Amniotic epithelial cell (primary cell): ENCODE measurements around the gene DUXA.
"Not testable (repeated sequence)": the region's sequence is repeated elsewhere in the genome, so short reads cannot be mapped to it uniquely, and the experiment has no call there.

Experiments used
- DNase-seq: peaks from one replicate; pipeline ENCODE4 v3.0.0-alpha.2; 2010; ENCODE audit warnings: low read depth

Gene DUXA

DNA sequence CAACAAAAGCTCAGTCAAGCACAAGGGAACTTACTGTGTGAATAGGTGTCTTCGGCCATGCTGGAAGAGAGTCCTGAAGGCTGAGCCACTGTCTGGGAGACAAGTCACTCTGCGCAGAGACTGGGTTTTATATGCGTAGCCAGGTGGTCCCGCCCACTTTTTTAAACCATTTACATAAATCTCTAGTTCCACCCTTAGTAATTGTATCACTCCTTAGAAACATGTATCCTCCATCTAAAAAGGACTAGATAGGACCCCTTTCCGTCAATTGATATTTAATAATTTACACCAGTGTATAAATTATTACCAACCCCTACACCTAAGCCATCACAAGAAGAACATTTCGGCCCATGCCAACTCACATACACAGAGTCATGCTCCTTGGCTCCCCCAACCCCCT lies at the start of gene DUXA:
Gene DUXA (minus strand): TSS at position 101 of the 400 bp plus-strand sequence. CDS start 42 bp downstream, at position 59.
- no peak for DNase-seq

- DNase-seq = no peak
Measured at GRCh38 chr19:57212109-57212508, 44.8 kb upstream of the DUXA start.

GRCh38 chr19:57210381-57210780 lies 43.1 kb upstream of the DUXA start:
- no peak for DNase-seq

- DNase-seq = no peak
Measured at GRCh38 chr19:57202160-57202559, 34.9 kb upstream of the DUXA start.

DNA sequence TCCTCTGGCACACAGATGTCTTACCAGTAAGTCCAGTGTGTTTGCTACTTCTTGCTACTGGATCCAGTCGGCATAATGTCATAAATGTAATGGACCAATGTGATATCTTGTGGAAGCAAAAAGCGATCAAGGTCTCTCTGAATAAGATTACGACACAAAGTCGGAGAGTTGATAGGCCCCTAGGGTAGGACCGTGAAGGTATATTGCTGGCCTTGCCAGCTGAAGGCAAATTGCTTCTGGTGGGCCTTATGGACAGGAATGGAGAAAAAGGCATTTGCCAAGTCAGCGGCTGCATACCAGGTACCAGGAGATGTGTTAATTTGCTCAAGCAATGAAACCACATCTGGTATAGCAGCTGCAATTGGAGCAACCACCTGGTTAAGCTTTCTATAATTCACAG lies 30.6 kb upstream of the DUXA start:
- DNase-seq = not testable (repeated sequence)

GRCh38 chr19:57192993-57193392 lies 25.7 kb upstream of the DUXA start:
- DNase-seq = peak; percentile 18

DNA sequence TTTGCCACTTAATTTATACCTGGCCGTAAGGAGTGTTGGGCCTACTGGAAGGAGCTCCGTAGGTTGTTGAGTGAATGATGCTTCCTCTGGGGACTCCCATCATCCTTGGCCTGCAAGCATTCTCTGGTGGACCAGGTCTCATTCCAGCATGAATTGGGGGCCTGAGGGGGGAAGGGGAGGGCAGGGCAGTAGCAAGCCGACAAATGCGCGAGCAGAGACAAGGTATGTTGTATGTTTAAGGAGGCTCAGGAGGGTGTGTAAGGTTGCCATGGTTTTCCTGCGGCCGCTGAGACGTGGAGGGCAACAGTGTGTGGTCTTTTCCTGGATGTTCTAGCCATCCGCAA lies 24.8 kb upstream of the DUXA start:
- DNase-seq = peak; percentile 15

DNA sequence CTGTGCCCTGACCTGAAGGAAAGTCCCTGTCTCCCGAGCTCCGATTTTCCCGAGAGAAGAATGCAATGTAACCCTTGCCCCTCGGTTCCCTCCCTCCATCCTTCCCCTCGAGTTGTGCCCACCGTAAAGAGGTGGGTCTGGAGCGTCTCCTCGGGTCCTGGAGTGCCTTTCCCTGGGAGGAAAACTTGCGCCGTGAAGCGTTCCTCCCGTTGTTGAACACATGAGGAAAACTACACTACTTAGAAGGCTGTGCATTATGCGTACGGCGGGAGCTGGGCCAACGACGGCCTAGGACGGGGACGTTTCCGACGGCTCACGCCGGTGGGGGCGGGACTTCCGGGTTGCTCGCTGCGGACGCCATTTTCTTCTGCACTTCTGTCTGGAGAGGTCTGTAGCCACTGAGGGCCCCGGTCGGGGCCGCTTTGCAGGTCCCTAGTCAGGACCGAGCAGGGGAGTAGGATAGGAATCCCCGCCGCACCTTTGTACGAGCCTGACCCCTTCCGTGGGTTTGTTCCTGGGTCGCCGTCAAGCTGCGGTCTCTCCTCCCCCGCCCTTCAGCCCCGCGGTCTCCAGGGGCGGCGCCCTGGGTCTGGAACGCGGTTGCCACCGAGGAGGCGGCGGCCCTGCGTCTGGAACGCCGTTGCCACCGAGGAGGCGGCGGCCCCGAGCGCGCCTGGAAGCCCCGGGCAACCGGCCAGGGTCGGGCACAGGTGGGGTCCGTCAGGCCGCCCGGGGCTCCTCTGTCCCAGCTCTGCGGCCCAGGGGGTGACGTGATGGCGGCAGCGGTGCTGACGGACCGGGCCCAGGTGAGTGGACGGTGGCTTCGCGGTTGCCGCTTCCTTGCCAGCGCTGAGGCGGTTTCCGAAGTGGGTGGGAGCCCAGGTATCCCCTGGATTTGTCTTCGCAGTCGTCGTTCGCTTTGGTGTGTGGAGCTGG lies 24.1 kb upstream of the DUXA start, which contains the start of gene ZNF264:
Gene ZNF264 (plus strand): TSS at position 360 of the 936 bp plus-strand sequence. CDS start 414 bp downstream, at position 774.
- DNase-seq = peak; percentile 86

- no peak for DNase-seq
Measured at GRCh38 chr19:57190301-57190700, 23.0 kb upstream of the DUXA start.

DNA sequence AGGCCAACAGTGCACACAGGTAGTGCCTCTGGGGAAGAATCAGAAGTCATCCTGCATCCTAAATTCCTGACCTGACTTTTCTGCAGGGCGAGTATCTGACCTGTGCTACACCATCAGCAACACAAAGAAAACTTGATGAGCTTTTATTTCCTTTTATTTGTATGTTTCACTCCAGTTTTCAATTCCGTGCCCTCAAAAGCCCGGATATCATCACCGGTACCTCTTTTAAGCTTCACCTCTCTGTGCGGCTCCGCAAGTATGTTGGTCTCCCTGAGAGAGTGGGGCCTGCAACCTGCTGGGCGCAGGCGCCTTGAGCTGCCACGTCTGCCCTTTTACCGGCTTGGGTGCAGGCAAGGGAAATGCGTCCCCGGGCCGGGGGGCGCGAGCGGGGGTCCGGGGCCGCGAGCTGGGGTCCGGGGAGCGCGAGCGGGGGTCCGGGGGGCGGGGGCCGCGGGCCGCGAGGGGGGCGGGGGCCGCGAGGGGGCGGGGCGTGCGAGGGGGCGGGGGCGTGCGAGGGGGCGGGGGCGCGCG lies 4.3 kb upstream of the DUXA start:
- peak; percentile 18 for DNase-seq

DNA sequence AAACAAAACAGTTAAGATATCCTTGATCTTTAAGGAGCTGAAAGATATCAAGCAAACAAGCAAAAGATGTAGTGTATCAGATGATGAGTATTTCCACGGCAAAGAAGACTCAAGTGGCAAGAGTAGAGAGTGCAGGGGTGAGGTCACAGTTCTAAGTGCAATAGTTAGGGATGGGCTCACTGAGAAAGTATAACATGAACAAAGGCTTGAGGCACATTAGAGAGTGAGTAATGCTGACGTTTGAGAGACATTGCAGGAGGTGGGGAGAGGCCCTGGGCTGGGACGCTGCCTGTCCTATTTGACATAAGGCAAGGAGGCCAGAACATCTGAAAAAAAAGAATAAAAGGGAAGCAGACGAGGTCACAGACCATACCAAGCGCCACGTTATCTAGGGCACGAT lies 1.4 kb downstream of the DUXA start:
- DNase-seq = no peak

DNA sequence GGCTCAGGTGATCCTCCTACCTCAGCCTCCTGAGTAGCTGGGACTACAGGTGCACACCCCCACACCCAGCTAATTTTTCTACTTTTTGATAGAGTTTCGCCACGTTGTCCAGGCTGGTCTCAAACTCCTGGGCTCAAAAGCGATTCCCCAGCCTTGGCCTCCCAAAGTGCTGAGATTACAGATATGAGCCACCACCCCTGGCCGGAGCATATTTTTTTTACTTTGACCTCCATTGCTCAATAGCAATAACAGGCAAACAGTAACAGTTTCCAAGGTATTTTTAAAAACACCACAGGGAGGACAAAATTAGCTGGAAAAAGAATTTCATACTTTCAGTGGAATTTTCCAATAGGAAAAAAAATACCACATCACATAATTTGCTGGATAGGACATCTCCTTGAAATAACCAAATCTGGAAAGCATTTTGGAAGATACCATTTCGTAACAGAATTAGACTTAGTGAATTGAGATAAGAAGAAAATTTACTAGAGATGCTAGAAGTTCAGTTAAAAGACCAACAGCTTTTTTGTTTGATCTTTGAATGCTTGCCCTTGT lies 5.2 kb downstream of the DUXA start:
- DNase-seq = no peak

GRCh38 chr19:57152921-57153320 lies 14.4 kb downstream of the DUXA start:
- DNase-seq = no peak

- DNase-seq = no peak
Measured at GRCh38 chr19:57141699-57142098, 25.6 kb downstream of the DUXA start.

DNA sequence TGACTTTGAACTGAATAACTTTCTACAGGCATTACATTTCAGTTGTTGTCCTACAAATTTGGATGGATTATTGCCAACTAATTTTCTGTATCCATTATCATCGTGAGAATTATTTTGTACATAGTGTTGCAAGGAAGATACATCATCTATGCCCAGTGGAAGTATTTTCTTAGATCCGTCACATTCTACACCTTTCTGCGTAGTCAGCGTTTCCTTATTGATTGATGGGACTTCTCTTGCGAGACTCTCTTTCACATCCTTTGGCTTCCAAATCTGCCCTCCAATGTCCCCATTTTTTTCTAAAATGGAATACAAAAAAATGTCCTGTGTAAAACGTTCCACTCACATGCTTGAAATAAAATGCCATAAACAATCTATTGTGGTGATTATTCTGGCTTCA lies 31.5 kb downstream of the DUXA start:
- DNase-seq = no peak

DNA sequence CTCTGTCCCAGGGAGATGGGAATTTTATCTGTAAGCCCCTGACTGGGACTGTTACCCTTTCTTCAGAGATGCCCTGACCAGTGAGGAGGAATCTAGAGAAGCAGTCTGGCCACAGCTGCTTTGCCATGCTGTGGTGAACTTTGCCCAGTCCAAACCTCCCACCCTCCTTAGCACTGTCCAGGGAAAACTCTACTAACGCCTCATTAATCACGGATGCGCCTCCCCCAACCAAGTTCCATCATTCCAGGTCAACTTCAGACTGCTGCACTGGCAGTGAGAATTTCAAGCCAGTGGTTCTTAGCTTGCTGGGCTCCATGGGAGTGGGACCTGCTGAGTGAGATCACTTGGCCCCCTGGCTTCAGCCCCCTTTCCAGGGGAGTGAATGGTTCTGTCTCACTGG lies 39.9 kb downstream of the DUXA start:
- DNase-seq = not testable (repeated sequence)

DNA sequence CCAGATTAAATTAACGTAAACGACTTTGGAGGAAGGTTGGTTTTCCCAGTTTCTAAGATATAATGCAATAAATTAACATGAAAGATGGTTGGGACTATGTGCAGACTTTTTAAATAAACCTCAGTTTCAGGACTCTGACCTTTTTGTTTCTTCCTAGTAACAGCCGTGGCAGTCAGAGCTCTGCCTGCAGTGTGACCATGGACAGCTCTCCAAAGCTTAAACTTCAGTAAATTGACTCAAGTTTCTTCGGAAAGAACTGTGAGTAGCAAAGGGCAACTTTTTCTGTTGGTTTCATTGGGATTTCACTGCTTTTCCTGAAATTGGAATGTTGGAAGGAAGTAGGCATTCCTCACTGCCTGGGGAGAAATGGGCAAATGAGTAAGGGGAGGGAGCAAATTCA lies 43.4 kb downstream of the DUXA start:
- DNase-seq = no peak

- DNase-seq = no peak
Measured at GRCh38 chr19:57118848-57119247, 48.4 kb downstream of the DUXA start.

- DNase-seq = not testable (repeated sequence)
Measured at GRCh38 chr19:57113501-57113900, 53.8 kb downstream of the DUXA start.

- no peak for DNase-seq
Measured at GRCh38 chr19:57111329-57111644, 56.0 kb downstream of the DUXA start.

GRCh38 chr19:57110592-57111328 lies 56.5 kb downstream of the DUXA start:
- DNase-seq = no peak

GRCh38 chr19:57106722-57107235 lies 60.5 kb downstream of the DUXA start:
- DNase-seq = no peak
